Kidney (tissue), 14 donors: ENCODE results near the gene CKS1B. TPM values are rescaled to one million over a fixed set of nuclear protein-coding genes. Genes with fewer than 3 reads are reported as not detected.
"Not testable (repeated sequence)": the region's sequence is repeated elsewhere in the genome, so short reads cannot be mapped to it uniquely, and the experiment has no call there.

Experiments used
- DNase-seq, 5 donors: peaks; one replicate each; pipeline ENCODE4 v3.0.0-alpha.2; 2013 to 2020
- FAIRE-seq: peaks from 2 replicates; lab custom pipeline; 2012; peaks lifted over from hg19 to GRCh38; lab: Jason Lieb, UNC
- H3K27ac ChIP-seq, 2 donors: one replicate each; pipeline ENCODE4 v1.7.0; 2013; ENCODE audit warnings: low read depth in 2 of 2, low read length in 2 of 2, inconsistent platforms in 1 of 2
- H3K27me3 ChIP-seq: one replicate; pipeline ENCODE4 v1.7.1; 2013; ENCODE audit warnings: low read length, inconsistent platforms; ENCODE audit not compliant: control insufficient read depth, insufficient read depth
- H3K36me3 ChIP-seq, 3 donors: one replicate each; pipeline versions ENCODE4 v1.7.0 to v1.7.1; 2013; ENCODE audit warnings: low read length in 3 of 3, control low read depth in 1 of 3, inconsistent platforms in 1 of 3; ENCODE audit not compliant: insufficient read depth in 3 of 3, control insufficient read depth in 2 of 3
- H3K4me1 ChIP-seq, 3 donors: one replicate each; pipeline versions ENCODE4 v1.7.0 to v1.7.1; 2013; ENCODE audit warnings: low read length in 3 of 3, inconsistent platforms in 1 of 3, low read depth in 1 of 3; ENCODE audit not compliant: control insufficient read depth in 2 of 3, insufficient read depth in 2 of 3
- H3K4me3 ChIP-seq, 3 donors: one replicate each; pipeline versions ENCODE4 v1.7.0 to v1.8.1; 2013; ENCODE audit warnings: low read length in 3 of 3, control low read depth in 1 of 3, inconsistent platforms in 1 of 3
- H3K9ac ChIP-seq, 3 donors: one replicate each; pipeline versions ENCODE4 v1.7.0 to v1.7.1; 2013; ENCODE audit warnings: low read length in 3 of 3, control low read depth in 1 of 3, inconsistent platforms in 1 of 3
- H3K9me3 ChIP-seq, 3 donors: one replicate each; pipeline versions ENCODE4 v1.7.0 to v1.7.1; 2013; ENCODE audit warnings: low read length in 3 of 3, control low read depth in 1 of 3, inconsistent platforms in 1 of 3; ENCODE audit not compliant: control insufficient read depth in 2 of 3, insufficient read depth in 1 of 3
- intact Hi-C: fragments of 100-400 bp; cut with DNase I; formaldehyde crosslinking; loops from one replicate; pipeline ENCODE4 v1.11.1; 2022
- polyA plus RNA-seq: library from polyadenylated mRNA; stranded (reverse); fragments of 350-450 nt; fragmentation: Illumina TruSeq; extraction: RNeasy Lipid Tissue Mini Kit (QIAGEN cat#74804); gene quantifications from one replicate; pipeline ENCODE4 v1.2.3, GENCODE V29; 2014; ENCODE audit warnings: low read depth, low replicate concordance; ENCODE audit not compliant: insufficient read depth
- total RNA-seq: library from RNA; stranded (reverse); fragmentation: NEBNext Ultra II Directional; extraction: Animal tissue kit (Norgen Biotek cat#: 25700); gene quantifications from one replicate; pipeline ENCODE4 v1.2.1, GENCODE V29; 2021
- TF ChIP-seq, protein P1 (sequence below): IDR thresholded peaks from 3 replicates; pipeline ENCODE4 v1.5.1; 2012; ENCODE audit warnings: mild to moderate bottlenecking, moderate library complexity, borderline replicate concordance; ENCODE audit not compliant: insufficient read depth; ENCODE audit errors: extremely low read depth
- donor health status: control.
- donor health status: control.
- donor health status: control.
- donor health status: control.
- donor health status: control.
- donor health status: DM: yes; HTN: yes; CAD: no.
- donor health status: Normal renal cell carcinoma (clear cell type).

CKS1B gene
- total and polyA plus RNA-seq, 2 donors from 2014 or later: 23.1 to 43.1 TPM

DNA sequence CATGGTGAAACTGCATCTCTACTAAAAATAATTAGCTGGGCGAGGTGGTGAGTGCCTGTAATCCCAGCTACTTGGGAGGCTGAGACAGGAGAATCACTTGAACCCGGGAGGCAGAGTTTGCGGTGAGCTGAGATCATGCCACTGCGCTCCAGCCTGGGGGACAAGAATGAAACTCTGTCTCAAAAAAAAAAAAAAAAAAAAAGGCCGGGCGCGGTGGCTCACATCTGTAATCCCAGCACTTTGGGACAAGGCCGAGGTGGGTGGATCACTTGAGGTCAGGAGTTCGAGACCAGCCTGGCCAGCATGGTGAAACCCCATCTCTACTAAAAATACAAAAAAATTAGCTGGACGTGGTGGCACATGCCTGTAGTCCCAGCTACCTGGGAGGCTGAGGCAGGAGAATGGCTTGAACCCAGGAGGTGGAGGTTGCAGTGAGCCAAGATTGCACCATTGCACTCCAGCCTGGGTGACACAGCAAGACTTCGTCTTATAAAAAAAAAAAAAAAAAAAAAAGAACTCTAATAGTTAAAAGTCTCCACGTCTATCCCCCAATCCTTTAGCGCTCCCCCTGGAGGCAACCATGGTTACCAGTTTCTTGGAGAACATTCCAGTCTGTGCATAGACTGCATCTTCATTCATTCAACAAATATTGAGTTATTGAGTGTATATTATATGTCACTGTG is 21.0 kb downstream of the CKS1B start:
- H3K4me3 ChIP-seq, H3K27me3 ChIP-seq, H3K9ac ChIP-seq, H3K36me3 ChIP-seq, FAIRE-seq, H3K9me3 ChIP-seq, H3K27ac ChIP-seq, intact Hi-C loops: not testable (repeated sequence)
- DNase-seq: peak in 4 of 5 donors; percentile 65 to 89 (median 70)
- TF ChIP-seq, protein P1, sequence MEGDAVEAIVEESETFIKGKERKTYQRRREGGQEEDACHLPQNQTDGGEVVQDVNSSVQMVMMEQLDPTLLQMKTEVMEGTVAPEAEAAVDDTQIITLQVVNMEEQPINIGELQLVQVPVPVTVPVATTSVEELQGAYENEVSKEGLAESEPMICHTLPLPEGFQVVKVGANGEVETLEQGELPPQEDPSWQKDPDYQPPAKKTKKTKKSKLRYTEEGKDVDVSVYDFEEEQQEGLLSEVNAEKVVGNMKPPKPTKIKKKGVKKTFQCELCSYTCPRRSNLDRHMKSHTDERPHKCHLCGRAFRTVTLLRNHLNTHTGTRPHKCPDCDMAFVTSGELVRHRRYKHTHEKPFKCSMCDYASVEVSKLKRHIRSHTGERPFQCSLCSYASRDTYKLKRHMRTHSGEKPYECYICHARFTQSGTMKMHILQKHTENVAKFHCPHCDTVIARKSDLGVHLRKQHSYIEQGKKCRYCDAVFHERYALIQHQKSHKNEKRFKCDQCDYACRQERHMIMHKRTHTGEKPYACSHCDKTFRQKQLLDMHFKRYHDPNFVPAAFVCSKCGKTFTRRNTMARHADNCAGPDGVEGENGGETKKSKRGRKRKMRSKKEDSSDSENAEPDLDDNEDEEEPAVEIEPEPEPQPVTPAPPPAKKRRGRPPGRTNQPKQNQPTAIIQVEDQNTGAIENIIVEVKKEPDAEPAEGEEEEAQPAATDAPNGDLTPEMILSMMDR: peak; percentile 25
- H3K4me1 ChIP-seq: peaks cover 0 to 10% (median 5%) of the 10 kb centered on the region in 3 donors

DNA sequence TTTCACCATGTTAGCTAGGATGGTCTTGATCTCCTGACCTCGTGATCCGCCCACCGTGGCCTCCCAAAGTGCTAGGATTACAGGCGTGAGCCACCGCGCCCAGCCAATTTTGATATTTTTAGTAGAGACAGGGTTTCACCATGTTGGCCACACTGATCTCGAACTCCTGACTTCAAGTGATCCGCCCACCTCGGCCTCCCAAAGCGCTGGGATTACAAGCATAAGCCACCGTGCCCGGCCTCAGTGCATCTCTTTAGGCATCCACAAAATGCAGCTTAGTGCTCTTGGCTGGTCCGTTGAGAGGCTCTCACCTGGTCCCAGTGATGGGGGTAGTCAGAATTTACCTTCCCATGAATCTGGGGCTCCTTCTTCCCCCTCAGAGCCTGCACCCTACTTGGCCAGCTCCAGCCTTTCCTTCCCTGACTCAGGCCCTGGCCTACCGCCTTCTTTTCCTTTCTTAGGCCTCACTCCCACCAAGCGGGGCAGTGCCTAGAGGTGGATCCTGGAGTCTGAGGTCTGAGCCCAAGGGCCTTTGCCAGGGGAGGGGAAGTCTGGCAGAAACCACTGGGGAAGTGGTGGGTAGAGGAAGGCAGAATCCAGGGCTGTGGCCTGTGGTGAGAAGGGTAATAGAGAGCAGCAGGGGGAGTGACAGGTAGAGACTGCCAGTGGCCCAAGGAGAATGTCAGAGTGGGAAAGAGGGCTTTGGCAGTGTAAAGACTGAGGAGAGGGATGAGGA is 22.7 kb downstream of the CKS1B start:
- Histone ChIP-seq H3K9ac (no peak overlapping the region), H3K4me3 (no peak overlapping the region), H3K27me3 (no peaks in the 10 kb centered on the region), H3K4me1 (peaks cover 0 to 10% (median 5%) of the 10 kb centered on the region in 3 donors), H3K36me3 (no peaks in the 10 kb centered on the region), H3K27ac (no peak overlapping the region), H3K9me3 (no peaks in the 10 kb centered on the region)
- no peak for FAIRE-seq
- intact Hi-C loops: no loop called here
- TF ChIP-seq, protein P1: no peak
- peak in 1 of 5 donors; percentile 28 for DNase-seq

DNA sequence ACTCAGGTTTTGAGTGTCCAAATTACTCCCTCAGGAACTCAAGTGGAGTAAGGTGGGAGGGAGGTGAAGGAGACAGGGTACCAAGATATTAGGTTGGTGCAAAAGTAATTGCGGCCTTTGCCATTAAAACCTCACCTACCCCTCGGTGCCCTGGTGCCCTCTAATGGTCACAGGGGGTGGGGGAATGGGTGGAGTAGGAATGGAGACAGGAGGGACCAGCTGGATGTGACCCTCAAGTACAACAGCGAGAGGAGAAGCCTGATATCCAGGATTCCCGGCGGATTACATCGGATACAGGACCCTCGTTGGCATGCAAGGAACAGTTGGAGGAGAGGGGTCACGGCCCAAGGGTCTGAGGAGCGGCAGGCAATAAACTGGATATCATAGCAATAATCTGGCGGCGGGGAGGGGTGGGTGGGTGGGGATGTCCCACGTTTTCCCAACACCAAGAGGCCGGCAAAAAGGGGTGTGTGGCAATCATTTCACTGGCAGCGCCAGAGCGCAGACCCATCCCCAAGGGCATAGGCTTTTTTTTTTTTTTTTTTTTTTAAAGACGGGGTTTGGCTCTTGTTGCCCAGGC is 23.8 kb downstream of the CKS1B start:
- peak in 1 of 5 donors; percentile 43 for DNase-seq
- no peak overlapping the region for H3K9ac ChIP-seq
- H3K36me3 ChIP-seq: no peaks in the 10 kb centered on the region
- H3K9me3 ChIP-seq: no peaks in the 10 kb centered on the region
- H3K27me3 ChIP-seq: no peaks in the 10 kb centered on the region
- TF ChIP-seq, protein P1: no peak
- intact Hi-C loops: no loop called here
- H3K27ac ChIP-seq: no peak overlapping the region
- H3K4me1 ChIP-seq: peaks cover 0 to 10% (median 5%) of the 10 kb centered on the region in 3 donors
- FAIRE-seq: no peak
- no peak overlapping the region for H3K4me3 ChIP-seq
